GM19351 (cell line): ENCODE measurements around the gene TTC34.
"Not testable (repeated sequence)": the region's sequence is repeated elsewhere in the genome, so short reads cannot be mapped to it uniquely, and the experiment has no call there.

Experiments
- ATAC-seq: cut with Tn5 transposase; IDR thresholded peaks from one replicate; pipeline ENCODE4 v1.9.1; 2021; ENCODE audit warnings: mild to moderate bottlenecking, moderate library complexity; ENCODE audit not compliant: unreplicated experiment

The TTC34 gene

DNA sequence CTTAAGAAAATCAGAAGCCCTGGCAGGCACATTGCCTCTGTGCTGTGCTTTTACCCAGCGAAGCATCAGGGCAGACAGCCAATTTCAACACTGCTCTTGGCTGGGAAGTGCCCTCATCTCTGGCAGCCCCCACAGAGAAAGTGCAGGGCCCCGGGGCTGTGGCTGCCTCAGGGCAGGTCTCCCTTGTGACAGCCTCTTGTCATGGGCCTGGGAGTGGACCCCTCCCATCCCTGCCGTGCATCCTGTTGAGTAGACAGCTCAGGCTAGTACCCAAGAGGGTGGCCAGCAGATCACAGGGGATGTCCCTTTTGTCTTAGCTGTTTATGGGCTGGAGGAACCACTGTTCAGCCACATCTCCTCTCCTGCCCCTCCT is 23.3 kb downstream of the TTC34 start:
- no peak for ATAC-seq

DNA sequence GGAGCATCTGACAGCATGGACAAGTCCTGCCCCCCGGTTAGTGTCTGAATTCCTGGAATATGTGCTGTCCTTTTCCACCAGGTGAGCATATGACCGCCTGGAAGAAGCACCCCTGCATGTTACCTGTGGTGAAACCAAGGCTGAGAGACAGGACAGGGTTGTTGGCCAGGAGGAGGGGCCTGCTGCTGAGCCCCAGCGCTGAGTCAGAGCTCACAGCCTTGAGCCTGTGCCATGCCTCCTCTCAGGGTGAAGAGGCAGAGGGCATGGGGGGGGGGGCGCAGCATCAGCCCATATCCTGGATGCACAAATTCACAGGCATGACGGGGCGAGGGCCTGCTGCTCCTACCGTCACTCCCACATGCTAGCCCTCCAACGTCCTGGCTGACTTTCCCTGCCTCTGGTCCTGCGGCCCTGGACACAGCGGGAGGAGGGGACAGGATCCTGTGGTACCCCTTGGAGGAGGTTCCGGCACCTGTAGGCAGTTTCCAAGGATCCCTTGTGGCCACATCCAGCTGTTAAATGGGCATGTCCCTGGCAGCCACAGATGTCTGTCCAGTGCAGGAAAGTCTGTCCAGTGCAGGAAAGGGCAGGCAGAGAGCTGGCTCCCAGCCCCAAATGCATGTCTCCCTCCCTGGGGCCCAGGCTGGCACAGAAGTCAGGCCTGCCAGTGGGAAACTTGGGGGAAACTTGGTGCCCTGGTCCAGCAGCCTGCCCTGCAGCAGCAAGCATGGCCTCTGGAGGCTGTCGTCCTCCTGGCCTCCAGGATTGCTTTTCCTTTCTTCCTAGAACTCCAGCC is 23.9 kb downstream of the TTC34 start:
- no peak for ATAC-seq

DNA sequence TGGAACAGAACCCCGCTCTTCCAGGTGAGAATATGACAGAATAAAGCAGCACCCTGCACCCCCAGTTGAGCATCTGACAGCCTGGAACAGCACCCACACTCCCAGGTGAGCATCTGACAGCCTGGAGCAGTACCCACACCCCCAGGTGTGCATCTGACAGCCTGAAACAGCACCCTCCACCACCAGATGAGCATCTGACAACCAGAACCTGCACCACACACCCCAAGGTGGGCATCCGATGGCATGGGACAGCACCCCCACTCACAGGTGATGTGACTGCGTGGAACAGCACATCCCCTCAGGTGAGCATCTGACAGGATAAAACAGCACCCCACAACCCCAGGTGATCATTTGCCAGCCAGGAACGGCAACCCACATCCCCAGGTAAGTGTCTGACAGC is 26.2 kb downstream of the TTC34 start:
- ATAC-seq, result not testable (repeated sequence)

DNA sequence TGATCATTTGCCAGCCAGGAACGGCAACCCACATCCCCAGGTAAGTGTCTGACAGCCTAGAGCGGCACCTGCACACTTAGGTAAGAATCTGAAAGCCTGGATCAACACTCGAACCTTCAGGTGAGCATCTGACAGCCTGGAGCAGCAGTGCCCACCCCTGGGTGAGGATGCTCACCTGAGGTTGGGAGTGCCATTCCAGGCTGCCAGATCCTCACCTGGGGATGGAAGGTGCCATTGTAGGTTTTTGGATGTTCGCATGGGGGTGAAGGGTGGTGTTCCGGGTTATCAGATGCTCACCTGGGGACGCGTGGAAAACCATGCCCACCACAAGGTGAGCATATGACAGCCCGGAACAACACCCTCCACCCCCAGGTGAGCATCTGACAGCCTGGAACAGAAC is 33.4 kb downstream of the TTC34 start:
- ATAC-seq, result not testable (repeated sequence)

DNA sequence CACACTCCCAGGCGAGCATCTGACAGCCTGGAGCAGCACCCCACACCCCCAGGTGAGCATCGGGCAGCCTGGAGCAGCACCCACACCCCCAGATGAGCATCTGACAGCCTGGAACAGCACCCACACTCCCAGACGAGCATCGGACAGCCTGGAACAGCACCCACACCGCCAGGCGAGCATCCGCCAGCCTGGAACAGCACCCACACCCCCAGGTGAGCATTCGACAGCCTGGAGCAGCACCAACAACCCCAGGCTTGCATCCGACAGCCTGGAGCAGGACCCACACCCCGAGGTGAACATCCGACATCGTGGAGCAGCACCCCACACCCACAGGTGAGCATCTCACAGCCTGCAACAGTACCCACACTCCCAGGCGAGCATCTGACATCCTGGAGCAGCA is 42.1 kb downstream of the TTC34 start:
- not testable (repeated sequence) for ATAC-seq

DNA sequence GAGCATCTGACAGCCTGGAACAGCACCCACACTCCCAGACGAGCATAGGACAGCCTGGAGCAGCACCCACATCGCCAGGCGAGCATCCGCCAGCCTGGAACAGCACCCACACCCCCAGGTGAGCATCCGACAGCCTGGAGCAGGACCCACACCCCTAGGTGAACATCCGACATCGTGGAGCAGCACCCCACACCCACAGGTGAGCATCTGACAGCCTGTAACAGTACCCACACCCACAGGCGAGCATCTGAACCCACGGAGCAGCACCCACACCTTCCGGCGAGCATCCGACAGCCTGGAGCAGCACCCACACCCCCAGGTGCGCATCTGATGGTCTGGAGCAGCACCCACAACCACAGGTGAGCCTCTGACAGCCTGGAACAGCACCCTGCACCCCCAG is 44.0 kb downstream of the TTC34 start:
- ATAC-seq, result not testable (repeated sequence)

DNA sequence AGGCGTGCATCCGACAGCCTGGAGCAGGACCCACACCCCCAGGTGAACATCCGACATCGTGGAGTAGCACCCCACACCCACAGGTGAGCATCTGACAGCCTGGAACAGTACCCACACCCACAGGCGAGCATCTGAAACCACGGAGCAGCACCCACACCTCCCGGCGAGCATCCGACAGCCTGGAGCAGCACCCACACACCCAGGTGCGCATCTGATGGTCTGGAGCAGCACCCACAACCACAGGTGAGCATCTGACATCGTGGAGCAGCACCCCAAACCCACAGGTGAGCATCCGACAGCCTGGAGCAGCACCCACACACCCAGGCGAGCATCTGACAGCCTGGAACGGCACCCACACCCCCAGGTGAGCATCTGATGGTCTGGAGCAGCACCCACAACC is 46.1 kb downstream of the TTC34 start:
- ATAC-seq, result not testable (repeated sequence)

DNA sequence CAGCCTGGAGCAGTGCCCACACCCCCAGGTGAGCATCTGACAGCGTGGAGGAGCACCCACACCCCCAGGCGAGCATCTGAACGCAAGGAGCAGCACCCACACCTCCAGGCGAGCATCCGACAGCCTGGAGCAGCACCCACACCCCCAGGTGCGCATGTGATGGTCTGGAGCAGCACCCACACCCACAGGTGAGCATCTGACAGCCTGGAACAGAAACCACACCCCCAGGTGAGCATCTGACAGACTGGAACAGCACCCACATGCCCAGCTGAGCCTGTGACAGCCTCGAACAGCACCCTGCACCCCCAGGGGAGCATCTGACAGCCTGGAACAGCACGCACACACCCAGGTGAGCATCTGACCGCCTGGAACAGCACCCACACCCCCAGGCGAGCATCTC is 46.9 kb downstream of the TTC34 start:
- ATAC-seq, result not testable (repeated sequence)

DNA sequence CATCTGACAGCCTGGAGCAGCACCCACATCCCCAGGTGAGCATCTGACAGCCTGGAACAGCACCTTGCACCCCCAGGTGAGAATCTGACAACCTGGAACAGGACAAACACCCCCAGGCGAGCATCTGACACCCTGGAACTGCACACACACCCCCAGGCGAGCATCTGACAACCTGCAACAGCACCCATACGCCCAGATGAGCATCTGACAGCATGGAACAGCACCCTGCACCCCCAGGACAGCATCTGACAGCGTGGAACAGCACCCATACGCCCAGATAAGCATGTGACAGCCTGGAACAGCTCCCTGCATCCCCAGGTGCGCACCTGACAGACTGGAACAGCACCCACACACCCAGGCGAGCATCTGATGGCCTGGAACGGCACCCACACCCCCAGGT is 49.0 kb downstream of the TTC34 start:
- ATAC-seq, result not testable (repeated sequence)

DNA sequence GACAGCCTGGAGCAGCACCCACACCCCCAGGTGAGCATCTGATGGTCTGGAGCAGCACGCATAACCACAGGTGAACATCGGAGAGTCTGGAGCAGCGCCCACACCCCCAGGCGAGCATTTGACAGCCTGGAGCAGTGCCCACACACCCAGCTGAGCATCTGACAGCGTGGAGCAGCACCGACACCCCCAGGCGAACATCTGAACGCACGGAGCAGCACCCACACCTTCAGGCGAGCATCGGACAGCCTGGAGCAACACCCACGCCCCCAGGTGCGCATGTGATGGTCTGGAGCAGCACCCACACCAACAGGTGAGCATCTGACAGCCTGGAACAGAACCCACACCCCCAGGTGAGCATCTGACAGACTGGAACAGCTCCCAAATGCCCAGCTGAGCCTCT is 49.6 kb downstream of the TTC34 start:
- ATAC-seq, result not testable (repeated sequence)

DNA sequence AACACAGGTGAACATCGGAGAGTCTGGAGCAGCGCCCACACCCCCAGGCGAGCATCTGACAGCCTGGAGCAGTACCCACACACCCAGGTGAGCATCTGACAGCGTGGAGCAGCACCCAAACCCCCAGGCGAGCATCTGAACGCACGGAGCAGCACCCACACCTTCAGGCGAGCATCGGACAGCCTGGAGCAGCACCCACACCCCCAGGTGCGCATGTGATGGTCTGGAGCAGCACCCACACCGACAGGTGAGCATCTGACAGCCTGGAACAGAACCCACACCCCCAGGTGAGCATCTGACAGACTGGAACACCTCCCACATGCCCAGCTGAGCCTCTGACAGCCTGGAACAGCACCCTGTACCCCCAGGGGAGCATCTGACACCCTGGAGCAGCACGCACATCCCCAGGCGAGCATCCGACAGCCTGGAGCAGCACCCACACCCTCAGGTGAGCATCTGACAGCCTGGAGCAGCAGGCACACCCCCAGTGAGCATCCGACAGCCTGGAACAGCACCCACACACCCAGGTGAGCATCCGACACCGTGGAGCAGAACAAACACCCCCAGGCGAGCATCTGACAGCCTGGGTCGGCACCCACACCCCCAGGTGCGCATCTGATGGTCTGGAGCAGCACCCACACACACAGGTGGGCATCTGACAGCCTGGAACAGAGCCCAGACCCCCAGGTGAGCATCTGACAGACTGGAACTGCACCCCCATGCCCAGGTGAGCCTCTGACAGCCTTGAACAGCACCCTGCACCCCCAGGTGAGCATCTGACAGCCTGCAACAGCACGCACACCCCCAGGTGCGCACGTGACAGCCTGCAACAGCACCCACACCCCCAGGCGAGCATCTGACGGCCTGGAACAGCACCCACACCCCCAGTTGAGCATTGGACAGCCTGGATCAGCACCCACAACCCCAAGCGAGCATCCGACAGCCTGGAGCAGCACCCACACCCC is 50.4 kb downstream of the TTC34 start:
- not testable (repeated sequence) for ATAC-seq

DNA sequence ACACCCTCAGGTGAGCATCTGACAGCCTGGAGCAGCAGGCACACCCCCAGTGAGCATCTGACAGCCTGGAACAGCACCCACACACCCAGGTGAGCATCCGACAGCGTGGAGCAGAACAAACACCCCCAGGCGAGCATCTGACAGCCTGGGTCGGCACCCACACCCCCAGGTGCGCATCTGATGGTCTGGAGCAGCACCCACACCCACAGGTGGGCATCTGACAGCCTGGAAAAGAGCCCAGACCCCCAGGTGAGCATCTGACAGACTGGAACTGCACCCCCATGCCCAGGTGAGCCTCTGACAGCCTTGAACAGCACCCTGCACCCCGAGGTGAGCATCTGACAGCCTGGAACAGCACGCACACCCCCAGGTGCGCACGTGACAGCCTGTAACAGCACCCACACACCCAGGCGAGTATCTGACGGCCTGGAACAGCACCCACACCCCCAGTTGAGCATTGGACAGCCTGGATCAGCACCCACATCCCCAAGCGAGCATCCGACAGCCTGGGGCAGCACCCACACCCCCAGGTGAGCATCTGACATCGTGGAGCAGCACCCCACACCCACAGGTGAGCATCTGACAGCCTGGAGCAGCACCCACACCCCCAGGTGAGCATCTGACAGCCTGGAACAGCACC is 51.3 kb downstream of the TTC34 start:
- ATAC-seq, result not testable (repeated sequence)

DNA sequence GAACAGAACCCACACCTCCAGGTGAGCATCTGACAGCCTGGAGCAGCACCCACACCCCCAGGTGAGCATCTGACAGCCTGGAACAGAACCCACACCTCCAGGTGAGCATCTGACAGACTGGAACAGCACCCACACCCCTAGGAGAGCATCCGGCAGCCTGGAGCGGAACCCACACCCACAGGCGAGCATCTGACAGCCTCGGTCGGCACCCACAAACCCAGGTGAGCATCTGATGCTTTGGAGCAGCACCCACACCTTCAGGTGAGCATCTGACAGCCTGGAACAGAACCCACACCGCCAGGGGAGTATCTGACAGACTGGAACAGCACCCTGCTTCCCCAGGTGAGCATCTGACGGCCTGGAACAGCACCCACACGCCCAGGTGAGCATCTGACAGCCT is 52.9 kb downstream of the TTC34 start:
- not testable (repeated sequence) for ATAC-seq

DNA sequence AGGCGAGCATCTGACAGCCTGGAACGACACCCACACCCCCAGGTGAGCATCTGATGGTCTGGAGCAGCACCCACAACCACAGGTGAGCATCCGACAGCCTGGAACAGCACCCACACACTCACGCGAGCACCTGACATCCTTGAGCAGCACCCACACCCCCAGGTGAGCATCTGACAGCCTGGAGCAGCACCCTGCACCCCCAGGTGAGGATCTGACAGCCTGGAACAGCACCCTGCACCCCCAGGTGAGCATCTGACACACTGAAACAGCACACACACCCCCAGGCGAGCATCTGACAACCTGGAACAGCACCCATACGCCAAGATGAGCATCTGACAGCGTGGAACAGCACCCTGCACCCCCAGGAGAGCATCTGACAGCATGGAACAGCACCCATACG is 106.7 kb downstream of the TTC34 start:
- ATAC-seq, result not testable (repeated sequence)

DNA sequence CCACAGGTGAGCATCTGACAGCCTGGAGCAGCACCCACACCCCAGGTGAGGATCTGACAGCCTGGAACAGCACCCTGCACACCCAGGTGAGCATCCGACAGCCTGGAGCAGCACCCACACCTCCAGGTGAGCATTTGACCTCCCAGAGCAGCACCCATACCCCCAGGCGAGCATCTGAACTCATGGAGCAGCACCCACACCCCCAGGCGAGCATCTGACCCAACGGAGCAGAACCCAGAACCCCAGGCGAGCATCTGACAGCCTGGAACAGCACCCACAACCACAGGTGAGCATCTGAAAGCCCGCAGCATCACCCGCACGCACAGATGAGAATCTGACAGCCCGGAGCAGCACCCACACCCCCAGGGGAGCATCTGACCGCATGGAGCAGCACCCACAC is 111.3 kb downstream of the TTC34 start:
- ATAC-seq, result not testable (repeated sequence)

DNA sequence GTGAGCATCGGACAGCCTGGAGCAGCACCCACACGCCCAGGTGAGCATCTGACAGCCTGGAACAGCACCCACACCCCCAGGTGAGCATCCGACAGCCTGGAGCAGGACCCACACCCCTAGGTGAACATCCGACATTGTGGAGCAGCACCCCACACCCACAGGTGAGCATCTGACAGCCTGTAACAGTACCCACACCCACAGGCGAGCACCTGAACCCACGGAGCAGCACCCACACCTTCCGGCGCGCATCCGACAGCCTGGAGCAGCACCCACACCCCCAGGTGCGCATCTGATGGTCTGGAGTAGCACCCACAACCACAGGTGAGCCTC is 113.2 kb downstream of the TTC34 start:
- ATAC-seq, result not testable (repeated sequence)

DNA sequence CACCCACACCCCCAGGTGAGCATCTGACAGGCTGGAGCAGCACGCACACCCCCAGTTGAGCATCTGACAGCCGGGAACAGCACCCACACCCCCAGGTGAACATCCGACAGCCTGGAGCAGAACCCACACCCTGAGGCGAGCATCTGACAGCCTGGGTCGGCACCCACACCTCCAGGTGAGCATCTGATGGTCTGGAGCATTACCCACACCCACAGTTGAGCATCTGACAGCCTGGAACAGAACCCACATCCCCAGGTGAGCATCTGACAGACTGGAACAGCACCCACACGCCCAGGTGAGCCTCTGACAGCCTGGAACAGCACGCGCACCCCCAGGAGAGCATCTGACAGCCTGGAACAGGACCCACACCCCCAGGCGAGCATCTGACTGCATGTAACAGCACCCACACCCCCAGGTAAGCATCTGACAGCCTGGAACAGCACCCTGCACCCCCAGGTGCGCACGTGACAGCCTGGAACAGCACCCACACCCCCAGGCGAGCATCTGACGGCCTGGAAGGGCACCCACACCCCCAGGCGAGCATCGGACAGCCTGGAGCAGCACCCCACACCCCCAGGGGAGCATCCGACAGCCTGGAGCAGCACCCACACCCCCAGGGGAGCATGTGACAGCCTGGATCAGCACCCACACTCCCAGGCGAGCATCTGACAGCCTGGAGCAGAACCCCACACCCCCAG is 113.7 kb downstream of the TTC34 start:
- ATAC-seq, result not testable (repeated sequence)

DNA sequence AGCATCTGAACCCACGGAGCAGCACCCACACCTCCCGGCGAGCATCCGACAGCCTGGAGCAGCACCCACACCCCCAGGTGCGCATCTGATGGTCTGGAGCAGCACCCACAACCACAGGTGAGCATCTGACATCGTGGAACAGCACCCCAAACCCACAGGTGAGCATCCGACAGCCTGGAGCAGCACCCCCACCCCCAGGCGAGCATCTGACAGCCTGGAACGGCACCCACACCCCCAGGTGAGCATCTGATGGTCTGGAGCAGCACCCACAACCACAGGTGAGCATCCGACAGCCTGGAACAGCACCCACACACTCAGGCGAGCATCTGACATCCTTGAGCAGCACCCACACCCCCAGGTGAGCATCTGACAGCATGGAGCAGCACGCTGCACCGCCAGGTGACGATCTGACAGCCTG is 114.3 kb downstream of the TTC34 start:
- ATAC-seq, result not testable (repeated sequence)

DNA sequence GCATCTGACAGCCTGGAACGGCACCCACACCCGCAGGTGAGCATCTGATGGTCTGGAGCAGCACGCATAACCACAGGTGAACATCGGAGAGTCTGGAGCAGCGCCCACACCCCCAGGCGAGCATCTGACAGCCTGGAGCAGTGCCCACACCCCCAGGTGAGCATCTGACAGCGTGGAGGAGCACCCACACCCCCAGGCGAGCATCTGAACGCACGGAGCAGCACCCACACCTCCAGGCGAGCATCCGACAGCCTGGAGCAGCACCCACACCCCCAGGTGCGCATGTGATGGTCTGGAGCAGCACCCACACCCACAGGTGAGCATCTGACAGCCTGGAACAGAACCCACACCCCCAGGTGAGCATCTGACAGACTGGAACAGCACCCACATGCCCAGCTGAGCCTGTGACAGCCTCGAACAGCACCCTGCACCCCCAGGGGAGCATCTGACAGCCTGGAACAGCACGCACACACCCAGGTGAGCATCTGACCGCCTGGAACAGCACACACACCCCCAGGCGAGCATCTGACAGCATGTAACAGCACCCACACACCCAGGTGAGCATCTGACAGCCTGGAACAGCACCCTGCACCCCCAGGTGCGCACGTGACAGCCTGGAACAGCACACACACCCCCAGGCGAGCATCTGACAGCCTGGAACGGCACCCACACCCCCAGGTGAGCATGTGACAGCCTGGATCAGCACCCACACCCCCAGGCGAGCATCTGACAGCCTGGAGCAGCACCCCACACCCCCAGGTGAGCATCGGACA is 115.2 kb downstream of the TTC34 start:
- ATAC-seq, result not testable (repeated sequence)

DNA sequence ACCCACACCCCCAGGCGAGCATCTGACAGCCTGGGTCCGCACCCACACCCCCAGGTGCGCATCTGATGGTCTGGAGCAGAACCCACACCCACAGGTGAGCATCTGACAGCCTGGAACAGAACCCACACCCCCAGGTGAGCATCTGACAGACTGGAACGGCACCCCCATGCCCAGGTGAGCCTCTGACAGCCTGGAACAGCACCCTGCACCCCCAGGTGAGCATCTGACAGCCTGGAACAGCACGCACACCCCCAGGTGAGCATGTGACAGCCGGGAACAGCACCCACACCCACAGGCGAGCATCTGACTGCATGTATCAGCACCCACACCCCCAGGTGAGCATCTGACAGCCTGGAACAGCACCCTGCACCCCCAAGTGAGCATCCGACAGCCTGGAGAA is 115.8 kb downstream of the TTC34 start:
- ATAC-seq, result not testable (repeated sequence)
